Neutrophil (primary cell): Measurements from ENCODE around the gene CDK5RAP2.

Experiments
- H3K27ac ChIP-seq: fragments of 200-600 bp; sonication (generic); 2 replicates; pipeline ENCODE4 v1.5.1; 2016; ENCODE audit warnings: mild to moderate bottlenecking, moderate library complexity
- H3K27me3 ChIP-seq: fragments of 200-600 bp; sonication (generic); 2 replicates; pipeline ENCODE4 v1.6.0; 2016; ENCODE audit warnings: mild to moderate bottlenecking
- H3K36me3 ChIP-seq: fragments of 200-600 bp; sonication (generic); 2 replicates; pipeline ENCODE4 v1.5.1; 2017
- H3K4me1 ChIP-seq, 2 experiments: fragments of 200-600 bp in 1 of 2; sonication (generic) in 1 of 2; 1 replicate in 1 of 2; 2 replicates in 1 of 2; pipeline versions ENCODE4 v1.5.1 to v1.6.1; 2013 to 2016; ENCODE audit warnings: low read depth in 1 of 2, low read length in 1 of 2, mild to moderate bottlenecking in 1 of 2, moderate library complexity in 1 of 2; ENCODE audit not compliant: control insufficient read depth in 1 of 2, insufficient read depth in 1 of 2
- H3K4me3 ChIP-seq, 2 experiments: fragments of 200-600 bp in 1 of 2; sonication (generic) in 1 of 2; 1 replicate in 1 of 2; 2 replicates in 1 of 2; pipeline ENCODE4 v1.5.1; 2013 to 2016; ENCODE audit warnings: low read depth in 1 of 2, low read length in 1 of 2, mild to moderate bottlenecking in 1 of 2, moderate library complexity in 1 of 2
- H3K9me3 ChIP-seq: fragments of 200-600 bp; sonication (generic); 2 replicates; pipeline ENCODE4 v1.5.1; 2016
- TF ChIP-seq, protein P1 (sequence below): fragments of 200-600 bp; sonication (generic); IDR thresholded peaks from 2 replicates; pipeline ENCODE4 v1.5.1; 2016; ENCODE audit warnings: antibody characterized with exemption

Gene CDK5RAP2

DNA sequence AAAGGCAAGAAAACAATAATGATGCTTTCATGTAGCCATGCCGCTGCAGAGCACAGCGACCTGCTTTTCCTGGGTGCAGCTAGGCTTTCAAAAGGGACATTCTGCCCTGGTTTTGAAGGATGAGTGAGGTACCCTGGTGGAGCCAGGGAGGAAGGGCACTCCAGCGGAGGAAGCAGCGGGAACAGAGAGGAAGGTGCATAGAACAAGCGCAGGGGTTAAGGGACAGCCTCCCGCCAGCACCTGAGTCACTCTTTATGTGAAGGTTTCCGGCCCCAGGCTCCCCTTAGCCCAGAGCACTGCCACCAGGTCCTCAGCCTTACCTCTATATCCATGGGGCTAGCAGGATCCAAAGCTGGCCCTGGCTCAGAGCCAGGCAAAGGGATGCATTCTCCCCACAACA is 221.1 kb downstream of the CDK5RAP2 start:
- H3K4me3 ChIP-seq, result no peak overlapping the region
- H3K27me3 ChIP-seq, result peaks cover 12% of the 10 kb centered on the region
- TF ChIP-seq, protein P1, sequence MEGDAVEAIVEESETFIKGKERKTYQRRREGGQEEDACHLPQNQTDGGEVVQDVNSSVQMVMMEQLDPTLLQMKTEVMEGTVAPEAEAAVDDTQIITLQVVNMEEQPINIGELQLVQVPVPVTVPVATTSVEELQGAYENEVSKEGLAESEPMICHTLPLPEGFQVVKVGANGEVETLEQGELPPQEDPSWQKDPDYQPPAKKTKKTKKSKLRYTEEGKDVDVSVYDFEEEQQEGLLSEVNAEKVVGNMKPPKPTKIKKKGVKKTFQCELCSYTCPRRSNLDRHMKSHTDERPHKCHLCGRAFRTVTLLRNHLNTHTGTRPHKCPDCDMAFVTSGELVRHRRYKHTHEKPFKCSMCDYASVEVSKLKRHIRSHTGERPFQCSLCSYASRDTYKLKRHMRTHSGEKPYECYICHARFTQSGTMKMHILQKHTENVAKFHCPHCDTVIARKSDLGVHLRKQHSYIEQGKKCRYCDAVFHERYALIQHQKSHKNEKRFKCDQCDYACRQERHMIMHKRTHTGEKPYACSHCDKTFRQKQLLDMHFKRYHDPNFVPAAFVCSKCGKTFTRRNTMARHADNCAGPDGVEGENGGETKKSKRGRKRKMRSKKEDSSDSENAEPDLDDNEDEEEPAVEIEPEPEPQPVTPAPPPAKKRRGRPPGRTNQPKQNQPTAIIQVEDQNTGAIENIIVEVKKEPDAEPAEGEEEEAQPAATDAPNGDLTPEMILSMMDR, result no peak

DNA sequence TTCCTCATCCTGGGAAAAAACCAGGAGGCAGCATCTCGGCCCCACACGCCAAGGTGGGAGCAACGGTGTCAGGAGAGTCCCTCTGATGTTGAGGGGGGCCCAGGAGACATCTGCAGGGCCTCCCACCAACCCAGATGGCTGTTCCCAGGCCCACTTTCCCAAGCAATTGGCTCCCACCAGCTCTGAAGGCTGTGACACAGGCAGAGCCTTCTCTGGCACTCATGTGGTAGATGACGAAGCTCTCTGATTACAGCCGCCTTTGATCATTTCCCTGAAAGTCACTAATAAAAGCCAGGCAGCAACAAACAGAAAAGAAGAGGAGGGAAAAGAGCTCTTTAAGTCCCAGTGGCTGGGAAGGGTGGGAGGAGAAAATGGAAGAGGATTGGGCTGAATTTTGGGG is 226.5 kb downstream of the CDK5RAP2 start:
- TF ChIP-seq, protein P1, result no peak
- Histone ChIP-seq H3K4me3 (no peak overlapping the region), H3K27me3 (peaks cover 14% of the 10 kb centered on the region), H3K9me3 (no peaks in the 10 kb centered on the region), H3K4me1 (no peaks in the 10 kb centered on the region), H3K27ac (no peak overlapping the region), H3K36me3 (no peaks in the 10 kb centered on the region)

More for the DNA sequence above, 221.1 kb downstream of the CDK5RAP2 start:
- H3K36me3 ChIP-seq, result no peaks in the 10 kb centered on the region
- H3K9me3 ChIP-seq, result no peaks in the 10 kb centered on the region
- no peak overlapping the region for H3K27ac ChIP-seq
- H3K4me1 ChIP-seq, result no peaks in the 10 kb centered on the region

- TF ChIP-seq, protein P1, result no peak
- H3K4me3 ChIP-seq, result no peak overlapping the region
- no peaks in the 10 kb centered on the region for H3K4me1 ChIP-seq
- H3K36me3 ChIP-seq, result no peaks in the 10 kb centered on the region
- no peak overlapping the region for H3K27ac ChIP-seq
- H3K27me3 ChIP-seq, result peaks cover 20% of the 10 kb centered on the region
- H3K9me3 ChIP-seq, result no peaks in the 10 kb centered on the region
Measured at GRCh38 chr9:120351106-120351505, 228.9 kb downstream of the CDK5RAP2 start.

DNA sequence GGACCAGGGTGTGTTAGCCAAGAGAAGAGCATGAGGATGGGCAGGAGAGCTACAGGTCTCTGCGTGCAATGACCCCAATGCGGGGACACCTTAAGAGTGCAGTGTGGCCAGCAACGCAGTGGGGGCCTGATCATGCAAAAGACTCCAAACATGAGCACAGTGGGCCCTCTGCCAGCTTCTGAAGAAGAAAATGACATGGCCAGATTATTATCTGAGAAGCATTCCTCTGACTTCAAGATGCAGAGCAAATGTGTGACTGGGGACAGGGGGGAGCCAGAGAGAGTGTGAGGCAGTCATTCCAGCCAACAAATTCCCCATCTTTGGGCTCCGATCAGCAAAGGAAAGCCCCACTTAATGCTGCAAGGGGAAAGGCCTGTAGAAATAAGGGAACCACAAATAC is 229.4 kb downstream of the CDK5RAP2 start:
- no peaks in the 10 kb centered on the region for H3K9me3 ChIP-seq
- H3K4me1 ChIP-seq, result no peaks in the 10 kb centered on the region
- H3K4me3 ChIP-seq, result no peak overlapping the region
- H3K27me3 ChIP-seq, result peaks cover 20% of the 10 kb centered on the region
- no peaks in the 10 kb centered on the region for H3K36me3 ChIP-seq
- TF ChIP-seq, protein P1, result no peak
- no peak overlapping the region for H3K27ac ChIP-seq

- Histone ChIP-seq H3K9me3 (no peaks in the 10 kb centered on the region), H3K36me3 (no peaks in the 10 kb centered on the region), H3K4me3 (no peak overlapping the region), H3K27ac (no peak overlapping the region), H3K4me1 (no peaks in the 10 kb centered on the region), H3K27me3 (peaks cover 19% of the 10 kb centered on the region)
- TF ChIP-seq, protein P1, result no peak
Measured at GRCh38 chr9:120348951-120349429, 231.0 kb downstream of the CDK5RAP2 start.

DNA sequence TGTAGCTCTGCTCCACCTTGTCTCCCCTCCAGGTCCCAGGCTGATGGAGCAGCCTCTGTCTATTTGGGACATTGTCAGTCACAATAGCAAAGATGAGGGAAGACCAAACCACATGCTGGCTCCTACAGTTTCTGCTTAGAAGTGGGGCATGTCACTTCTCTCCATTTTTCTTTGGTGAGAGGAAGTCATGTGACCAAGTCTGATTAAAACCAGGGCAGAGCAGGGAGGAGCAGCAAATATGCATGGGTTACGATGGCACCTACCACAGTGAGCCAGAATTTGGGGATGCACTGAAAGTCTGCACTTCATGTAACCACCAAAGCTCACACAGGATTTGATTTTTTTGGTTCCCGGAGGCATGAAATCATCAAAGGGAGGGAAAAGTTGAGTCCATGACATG is 234.6 kb downstream of the CDK5RAP2 start:
- no peaks in the 10 kb centered on the region for H3K36me3 ChIP-seq
- no peak overlapping the region for H3K27ac ChIP-seq
- no peak overlapping the region for H3K4me3 ChIP-seq
- H3K9me3 ChIP-seq, result no peaks in the 10 kb centered on the region
- H3K27me3 ChIP-seq, result peaks cover 18% of the 10 kb centered on the region
- H3K4me1 ChIP-seq, result no peaks in the 10 kb centered on the region
- TF ChIP-seq, protein P1, result no peak
